Lower lobe of right lung (tissue), 2 donors: ENCODE measurements around the gene FFAR1. TPM values are rescaled to one million over a fixed set of nuclear protein-coding genes. Genes with fewer than 3 reads are reported as not detected.

Experiments used
- ATAC-seq, 2 donors: fragments of 200-7000 bp; cut with Tn5 transposase; one replicate each; pipeline ENCODE4 v1.9.1; 2020 to 2022; ENCODE audit warnings: mild to moderate bottlenecking in 2 of 2, moderate library complexity in 2 of 2
- DNase-seq: peaks from one replicate; pipeline ENCODE4 v3.0.0-alpha.2; 2020
- H3K27ac ChIP-seq: fragments of 200-600 bp; one replicate; pipeline ENCODE4 v1.8.0; 2022
- H3K27me3 ChIP-seq: fragments of 200-600 bp; one replicate; pipeline ENCODE4 v1.8.0; 2022; ENCODE audit warnings: low read depth
- H3K36me3 ChIP-seq: fragments of 200-600 bp; one replicate; pipeline ENCODE4 v1.8.0; 2022; ENCODE audit warnings: mild to moderate bottlenecking
- H3K4me1 ChIP-seq: fragments of 200-600 bp; one replicate; pipeline ENCODE4 v1.8.0; 2022
- H3K4me3 ChIP-seq: fragments of 200-600 bp; one replicate; pipeline ENCODE4 v1.8.0; 2022; ENCODE audit warnings: mild to moderate bottlenecking
- H3K9me3 ChIP-seq: fragments of 200-600 bp; one replicate; pipeline ENCODE4 v1.8.0; 2022
- intact Hi-C: fragments of 100-400 bp; cut with DNase I; formaldehyde crosslinking; loops from one replicate; pipeline ENCODE4 v1.11.0; 2022
- total RNA-seq: library from RNA; stranded (reverse); fragmentation: NEBNext Ultra II Directional; extraction: Animal tissue kit (Norgen Biotek cat#: 25700); gene quantifications from one replicate; pipeline ENCODE4 v1.2.1, GENCODE V29; 2021
- TF ChIP-seq, protein P1 (sequence below): fragments of 200-600 bp; IDR thresholded peaks from one replicate; pipeline ENCODE4 v1.8.0; 2022; ENCODE audit warnings: antibody characterized with exemption, mild to moderate bottlenecking
- donor health status: DM: no; HTN: yes; CAD: no; lungs with severe emphysema.

Gene FFAR1
- total RNA-seq, 1 donor from 2014 or later: not detected

DNA sequence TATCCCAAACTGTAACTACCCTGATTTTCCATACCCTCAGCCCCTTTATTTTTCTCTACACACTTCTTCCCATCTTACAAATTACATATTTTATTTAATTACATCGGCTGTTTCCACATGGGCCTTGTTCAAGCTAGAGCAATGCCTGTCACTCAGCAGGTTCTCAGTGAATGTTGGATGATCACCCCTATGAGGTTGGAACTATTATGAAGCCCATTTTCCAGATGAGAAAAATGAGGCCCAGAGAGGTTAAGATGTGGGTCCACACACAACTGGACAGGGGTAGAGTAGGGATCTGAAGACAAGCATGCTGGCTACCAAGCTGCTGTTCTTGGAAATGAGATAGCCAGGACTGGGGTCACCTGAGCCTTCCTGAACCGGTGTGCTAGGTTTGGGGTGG, 45.7 kb upstream of the FFAR1 start:
- intact Hi-C loops: no loop called here
- DNase-seq (no peak), ATAC-seq (no peak)
- H3K9me3 ChIP-seq: no peaks in the 10 kb centered on the region
- H3K27ac ChIP-seq: no peak overlapping the region
- H3K27me3 ChIP-seq: peaks cover 9% of the 10 kb centered on the region
- no peaks in the 10 kb centered on the region for H3K4me1 ChIP-seq
- TF ChIP-seq, protein P1, sequence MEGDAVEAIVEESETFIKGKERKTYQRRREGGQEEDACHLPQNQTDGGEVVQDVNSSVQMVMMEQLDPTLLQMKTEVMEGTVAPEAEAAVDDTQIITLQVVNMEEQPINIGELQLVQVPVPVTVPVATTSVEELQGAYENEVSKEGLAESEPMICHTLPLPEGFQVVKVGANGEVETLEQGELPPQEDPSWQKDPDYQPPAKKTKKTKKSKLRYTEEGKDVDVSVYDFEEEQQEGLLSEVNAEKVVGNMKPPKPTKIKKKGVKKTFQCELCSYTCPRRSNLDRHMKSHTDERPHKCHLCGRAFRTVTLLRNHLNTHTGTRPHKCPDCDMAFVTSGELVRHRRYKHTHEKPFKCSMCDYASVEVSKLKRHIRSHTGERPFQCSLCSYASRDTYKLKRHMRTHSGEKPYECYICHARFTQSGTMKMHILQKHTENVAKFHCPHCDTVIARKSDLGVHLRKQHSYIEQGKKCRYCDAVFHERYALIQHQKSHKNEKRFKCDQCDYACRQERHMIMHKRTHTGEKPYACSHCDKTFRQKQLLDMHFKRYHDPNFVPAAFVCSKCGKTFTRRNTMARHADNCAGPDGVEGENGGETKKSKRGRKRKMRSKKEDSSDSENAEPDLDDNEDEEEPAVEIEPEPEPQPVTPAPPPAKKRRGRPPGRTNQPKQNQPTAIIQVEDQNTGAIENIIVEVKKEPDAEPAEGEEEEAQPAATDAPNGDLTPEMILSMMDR: no peak
- H3K36me3 ChIP-seq: no peaks in the 10 kb centered on the region
- no peak overlapping the region for H3K4me3 ChIP-seq

DNA sequence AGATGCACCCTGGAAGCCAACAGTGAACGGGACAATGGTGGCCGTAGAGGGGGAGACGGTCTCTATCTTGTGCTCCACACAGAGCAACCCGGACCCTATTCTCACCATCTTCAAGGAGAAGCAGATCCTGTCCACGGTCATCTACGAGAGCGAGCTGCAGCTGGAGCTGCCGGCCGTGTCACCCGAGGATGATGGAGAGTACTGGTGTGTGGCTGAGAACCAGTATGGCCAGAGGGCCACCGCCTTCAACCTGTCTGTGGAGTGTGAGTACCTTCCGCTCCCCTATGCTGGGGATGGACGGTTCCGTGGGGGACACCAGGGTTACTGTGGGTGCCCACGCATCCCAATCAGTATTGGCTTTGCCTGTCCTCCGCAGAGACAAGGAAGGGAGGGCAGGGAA, 45.3 kb upstream of the FFAR1 start:
- H3K4me1 ChIP-seq: no peaks in the 10 kb centered on the region
- no peak overlapping the region for H3K27ac ChIP-seq
- ATAC-seq: no peak
- no peak overlapping the region for H3K4me3 ChIP-seq
- DNase-seq: no peak
- no peaks in the 10 kb centered on the region for H3K36me3 ChIP-seq
- H3K9me3 ChIP-seq: no peaks in the 10 kb centered on the region
- H3K27me3 ChIP-seq: peaks cover 9% of the 10 kb centered on the region
- intact Hi-C loops: no loop called here
- TF ChIP-seq, protein P1: no peak

DNA sequence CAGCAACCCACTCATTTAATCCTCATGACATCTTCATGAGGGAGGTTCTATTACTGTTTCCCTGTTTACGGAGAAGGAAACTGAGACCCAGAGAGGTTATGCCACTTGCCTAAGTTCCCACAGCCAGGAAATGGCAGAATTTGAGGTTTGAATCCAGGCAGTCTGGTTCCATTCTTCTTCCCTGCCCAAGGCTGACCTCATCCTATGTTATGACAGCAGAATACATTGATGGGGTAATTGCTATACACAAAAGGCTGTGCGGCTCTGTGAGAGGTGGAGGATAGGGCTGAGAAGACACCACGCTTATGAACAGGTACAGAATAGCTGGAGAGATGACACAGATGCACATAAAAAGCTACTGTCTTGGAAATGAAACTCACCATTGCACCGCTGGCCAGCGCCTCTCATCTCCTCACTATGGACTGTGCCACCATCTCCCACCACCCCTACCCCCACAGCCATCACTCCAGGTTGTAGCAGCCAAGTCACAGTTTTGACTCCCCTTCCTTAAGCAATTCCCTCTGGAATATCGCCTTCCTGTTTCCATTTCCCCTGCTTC, 44.3 kb upstream of the FFAR1 start:
- no peak for ATAC-seq

GRCh38 chr19:35304036-35304435, 43.7 kb upstream of the FFAR1 start:
- Histone ChIP-seq H3K9me3 (no peaks in the 10 kb centered on the region), H3K36me3 (no peaks in the 10 kb centered on the region), H3K27ac (no peak overlapping the region), H3K27me3 (peaks cover 9% of the 10 kb centered on the region), H3K4me3 (no peak overlapping the region), H3K4me1 (no peaks in the 10 kb centered on the region)
- TF ChIP-seq, protein P1: no peak
- intact Hi-C loops: no loop called here
- ATAC-seq (no peak), DNase-seq (no peak)

More for the DNA sequence above, 44.3 kb upstream of the FFAR1 start:
- Histone ChIP-seq H3K4me1 (no peaks in the 10 kb centered on the region), H3K36me3 (no peaks in the 10 kb centered on the region), H3K9me3 (no peaks in the 10 kb centered on the region), H3K4me3 (no peak overlapping the region), H3K27me3 (peaks cover 9% of the 10 kb centered on the region), H3K27ac (no peak overlapping the region)
- DNase-seq: no peak
- intact Hi-C loops: no loop called here
- TF ChIP-seq, protein P1: no peak

DNA sequence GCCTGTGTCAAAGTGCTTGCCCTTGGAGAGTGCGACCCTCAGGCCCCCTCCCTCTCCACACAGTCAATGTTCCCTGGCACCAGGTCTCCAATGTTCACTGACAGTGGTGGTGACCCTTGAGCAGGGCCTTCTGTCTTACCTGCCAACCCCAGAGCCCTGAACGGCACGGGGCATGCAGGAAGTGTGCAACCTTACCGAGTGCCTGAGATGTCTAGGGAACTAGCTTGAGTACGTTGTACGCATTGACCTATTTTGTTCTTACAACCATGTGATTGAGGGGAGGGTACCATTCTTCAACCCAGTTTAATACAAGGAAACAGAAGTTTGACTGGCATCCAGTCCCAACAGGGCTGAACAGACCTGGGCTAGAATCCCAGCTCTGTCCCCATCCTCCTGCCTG, 42.5 kb upstream of the FFAR1 start:
- no peaks in the 10 kb centered on the region for H3K4me1 ChIP-seq
- no peak overlapping the region for H3K4me3 ChIP-seq
- no peak overlapping the region for H3K27ac ChIP-seq
- no peaks in the 10 kb centered on the region for H3K9me3 ChIP-seq
- intact Hi-C loops: no loop called here
- TF ChIP-seq, protein P1: no peak
- DNase-seq (no peak), ATAC-seq (no peak)
- H3K36me3 ChIP-seq: no peaks in the 10 kb centered on the region
- peaks cover 8% of the 10 kb centered on the region for H3K27me3 ChIP-seq
